GM23338 (cell line): ENCODE data around the gene TNFAIP6. TPM values are rescaled to one million over a fixed set of nuclear protein-coding genes. Genes with fewer than 3 reads are reported as not detected.

ENCODE experiments used
- ATAC-seq: fragments of 200-7000 bp; cut with Tn5 transposase; 3 replicates; pipeline ENCODE4 v1.9.1; 2020
- DNase-seq: peaks from one replicate; pipeline ENCODE4 v3.0.0-alpha.2; 2015; ENCODE audit warnings: low spot score
- H2AFZ ChIP-seq: fragments of 200-600 bp; sonication (generic); 2 replicates; pipeline ENCODE4 v1.8.0; 2016; ENCODE audit warnings: antibody characterized with exemption, mild to moderate bottlenecking, moderate library complexity
- H3F3A ChIP-seq: fragments of 200-600 bp; sonication (generic); replicated peaks from 2 replicates; pipeline ENCODE4 v1.8.0; 2017; ENCODE audit warnings: antibody characterized with exemption, mixed run types, low read depth
- H3K27ac ChIP-seq: fragments of 200-600 bp; sonication (generic); 2 replicates; pipeline ENCODE4 v1.6.1; 2016; ENCODE audit warnings: low read depth
- H3K27me3 ChIP-seq: fragments of 200-600 bp; sonication (generic); 2 replicates; pipeline ENCODE4 v1.8.0; 2016; ENCODE audit warnings: mild to moderate bottlenecking, mixed run types, moderate library complexity; ENCODE audit not compliant: insufficient read depth
- H3K36me3 ChIP-seq: fragments of 200-600 bp; sonication (generic); 2 replicates; pipeline ENCODE4 v1.8.0; 2016; ENCODE audit warnings: mild to moderate bottlenecking; ENCODE audit not compliant: insufficient read depth
- H3K4me1 ChIP-seq: fragments of 200-600 bp; sonication (generic); 2 replicates; pipeline ENCODE4 v1.8.0; 2016; ENCODE audit warnings: mild to moderate bottlenecking, moderate library complexity; ENCODE audit not compliant: insufficient read depth
- H3K4me2 ChIP-seq: fragments of 200-600 bp; sonication (generic); 2 replicates; pipeline ENCODE4 v1.7.1; 2017; ENCODE audit warnings: mixed run types
- H3K4me3 ChIP-seq: fragments of 200-600 bp; sonication (generic); 2 replicates; pipeline ENCODE4 v1.6.1; 2016; ENCODE audit warnings: mixed run types
- H3K79me2 ChIP-seq: fragments of 200-600 bp; sonication (generic); replicated peaks from 2 replicates; pipeline ENCODE4 v1.8.0; 2017; ENCODE audit warnings: mild to moderate bottlenecking; ENCODE audit not compliant: insufficient read depth
- H3K9me2 ChIP-seq: fragments of 200-600 bp; sonication (generic); 2 replicates; pipeline ENCODE4 v1.8.0; 2017; ENCODE audit not compliant: insufficient read depth
- H4K20me1 ChIP-seq: fragments of 200-600 bp; sonication (generic); replicated peaks from 2 replicates; pipeline ENCODE4 v1.8.0; 2017; ENCODE audit warnings: mild to moderate bottlenecking; ENCODE audit not compliant: insufficient read depth
- H3K27ac Mint-ChIP-seq: 2 replicates; pipeline ENCODE4 v1.8.0; 2020; ENCODE audit warnings: inconsistent platforms, mild to moderate bottlenecking, moderate library complexity, mixed read lengths
- H3K27me3 Mint-ChIP-seq: 3 replicates; pipeline ENCODE4 v1.8.0; 2022; ENCODE audit warnings: low read depth, mild to moderate bottlenecking, moderate library complexity, mixed read lengths, inconsistent platforms; ENCODE audit not compliant: insufficient read depth, poor library complexity
- H3K36me3 Mint-ChIP-seq: 3 replicates; pipeline ENCODE4 v1.8.0; 2021; ENCODE audit warnings: low read depth, mild to moderate bottlenecking, inconsistent platforms, moderate library complexity, mixed read lengths
- H3K4me1 Mint-ChIP-seq: 3 replicates; pipeline ENCODE4 v1.8.0; 2020; ENCODE audit warnings: mild to moderate bottlenecking, inconsistent platforms, mixed read lengths
- H3K4me3 Mint-ChIP-seq: 3 replicates; pipeline ENCODE4 v1.8.0; 2021; ENCODE audit warnings: moderate library complexity, mild to moderate bottlenecking, inconsistent platforms, mixed read lengths
- H3K9me3 Mint-ChIP-seq: 3 replicates; pipeline ENCODE4 v1.8.0; 2020; ENCODE audit warnings: moderate library complexity, mild to moderate bottlenecking, inconsistent platforms, mixed read lengths
- CREB1 ChIP-seq: fragments of 250-450 bp; sonication (Bioruptor Pico); IDR thresholded peaks from 2 replicates; pipeline ENCODE4 v1.5.0; 2020; ENCODE audit warnings: low read depth, mild to moderate bottlenecking, moderate library complexity
- EZH2 ChIP-seq: fragments of 200-600 bp; sonication (generic); IDR thresholded peaks from one replicate; pipeline ENCODE4 v1.8.0; 2017; ENCODE audit warnings: antibody characterized with exemption, mild to moderate bottlenecking, low read depth; ENCODE audit not compliant: unreplicated experiment
- EZH2phosphoT487 ChIP-seq: fragments of 200-600 bp; sonication (generic); IDR thresholded peaks from one replicate; pipeline ENCODE4 v1.8.1; 2018; ENCODE audit warnings: antibody characterized with exemption; ENCODE audit not compliant: unreplicated experiment
- JUNB ChIP-seq: IDR thresholded peaks from one replicate; pipeline ENCODE4 v1.6.1; 2016; ENCODE audit warnings: antibody characterized with exemption; ENCODE audit not compliant: unreplicated experiment
- NANOG ChIP-seq: IDR thresholded peaks from 2 replicates; pipeline ENCODE4 v1.6.1; 2016; ENCODE audit warnings: antibody characterized with exemption, borderline replicate concordance
- POLR2AphosphoS5 ChIP-seq: IDR thresholded peaks from 2 replicates; pipeline ENCODE4 v1.6.1; 2016; ENCODE audit warnings: antibody characterized with exemption, low read depth
- STAT1 ChIP-seq: IDR thresholded peaks from one replicate; pipeline ENCODE4 v1.6.1; 2016; ENCODE audit warnings: antibody characterized with exemption; ENCODE audit not compliant: unreplicated experiment
- ZNF114 ChIP-seq: fragments of 250-450 bp; sonication (Bioruptor Pico); IDR thresholded peaks from 2 replicates; pipeline ENCODE4 v1.5.0; 2020; ENCODE audit warnings: mild to moderate bottlenecking, moderate library complexity
- ZNF331 ChIP-seq: fragments of 250-450 bp; sonication (Bioruptor Pico); IDR thresholded peaks from 2 replicates; pipeline ENCODE4 v1.5.0; 2020; ENCODE audit warnings: low read depth, mild to moderate bottlenecking, moderate library complexity
- polyA plus RNA-seq: library from polyadenylated mRNA; unstranded; fragments of >200 nt; fragmentation: Nextera tagmentation; extraction: Ambion mirVana; gene quantifications from 2 replicates; pipeline ENCODE4 v1.2.1, GENCODE V29; 2016
- total RNA-seq: library from RNA; depleted of rRNA; stranded (reverse); fragments of >200 nt; shearing (Covaris generic); gene quantifications from 2 replicates; pipeline ENCODE4 v1.2.3, GENCODE V29; 2014
- TF ChIP-seq, protein P1 (sequence below): IDR thresholded peaks from one replicate; pipeline ENCODE4 v1.6.1; 2018; ENCODE audit warnings: antibody characterized with exemption; ENCODE audit not compliant: unreplicated experiment
- TF ChIP-seq, protein P2 (sequence below): IDR thresholded peaks from 2 replicates; pipeline ENCODE4 v1.6.1; 2016; ENCODE audit warnings: antibody characterized with exemption
- TF ChIP-seq, protein P3 (sequence below): fragments of 250-450 bp; sonication (Bioruptor Pico); IDR thresholded peaks from 2 replicates; pipeline ENCODE4 v1.5.0; 2020; ENCODE audit warnings: mild to moderate bottlenecking, moderate library complexity
- TF ChIP-seq, protein P4 (sequence below), 2 experiments: fragments of 200-600 bp in 1 of 2; sonication (generic) in 1 of 2; conservative IDR thresholded peaks; 2 replicates each; pipeline versions ENCODE4 v1.5.1 to v1.6.1; 2016 to 2017; ENCODE audit warnings: antibody characterized with exemption in 2 of 2, low read depth in 2 of 2, mild to moderate bottlenecking in 2 of 2, moderate library complexity in 1 of 2

The TNFAIP6 gene
- total and polyA plus RNA-seq, 2 experiments from 2014 or later: 2.9 to 6.1 TPM

DNA sequence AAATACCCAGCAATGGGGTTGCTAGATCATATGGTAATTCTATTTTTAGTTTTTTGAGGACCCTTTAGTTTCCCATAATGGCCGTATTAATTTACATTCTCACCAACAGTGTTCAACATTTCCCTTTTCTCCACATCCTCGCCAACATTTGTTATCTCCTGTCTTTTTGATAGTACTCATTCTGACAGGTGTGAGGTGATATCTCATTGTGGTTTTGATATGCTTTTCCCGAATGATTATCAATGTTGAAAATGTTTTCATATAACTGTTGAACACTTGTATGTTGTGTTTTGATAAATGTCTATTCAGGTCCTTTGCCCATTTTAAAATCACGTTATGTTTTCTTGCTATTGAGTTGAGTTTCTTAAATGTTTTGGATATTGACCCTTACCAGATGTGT, 46.5 kb downstream of the TNFAIP6 start:
- H3K4me2 ChIP-seq: no peak overlapping the region
- no peaks in the 10 kb centered on the region for H3K79me2 ChIP-seq
- H3K9me3 Mint-ChIP-seq: peaks cover 5% of the 10 kb centered on the region; the same call in 2 of the 3 replicates
- H3K27ac ChIP-seq: no peak overlapping the region
- H3F3A ChIP-seq: no peaks in the 10 kb centered on the region
- H3K36me3 Mint-ChIP-seq: peaks cover 4% of the 10 kb centered on the region; the same call in 2 of the 3 replicates
- H2AFZ ChIP-seq: no peak overlapping the region
- ATAC-seq: no peak
- no peaks in the 10 kb centered on the region for H3K27me3 Mint-ChIP-seq
- H3K4me1 Mint-ChIP-seq: peaks cover 3% of the 10 kb centered on the region
- TF ChIP-seq EZH2phosphoT487: no peak
- TF ChIP-seq JUNB: no peak
- TF ChIP-seq ZNF331 (CRISPR knock-in tag): no peak
- no peak for TF ChIP-seq CREB1 (CRISPR knock-in tag)
- TF ChIP-seq STAT1: no peak
- TF ChIP-seq, protein P1, sequence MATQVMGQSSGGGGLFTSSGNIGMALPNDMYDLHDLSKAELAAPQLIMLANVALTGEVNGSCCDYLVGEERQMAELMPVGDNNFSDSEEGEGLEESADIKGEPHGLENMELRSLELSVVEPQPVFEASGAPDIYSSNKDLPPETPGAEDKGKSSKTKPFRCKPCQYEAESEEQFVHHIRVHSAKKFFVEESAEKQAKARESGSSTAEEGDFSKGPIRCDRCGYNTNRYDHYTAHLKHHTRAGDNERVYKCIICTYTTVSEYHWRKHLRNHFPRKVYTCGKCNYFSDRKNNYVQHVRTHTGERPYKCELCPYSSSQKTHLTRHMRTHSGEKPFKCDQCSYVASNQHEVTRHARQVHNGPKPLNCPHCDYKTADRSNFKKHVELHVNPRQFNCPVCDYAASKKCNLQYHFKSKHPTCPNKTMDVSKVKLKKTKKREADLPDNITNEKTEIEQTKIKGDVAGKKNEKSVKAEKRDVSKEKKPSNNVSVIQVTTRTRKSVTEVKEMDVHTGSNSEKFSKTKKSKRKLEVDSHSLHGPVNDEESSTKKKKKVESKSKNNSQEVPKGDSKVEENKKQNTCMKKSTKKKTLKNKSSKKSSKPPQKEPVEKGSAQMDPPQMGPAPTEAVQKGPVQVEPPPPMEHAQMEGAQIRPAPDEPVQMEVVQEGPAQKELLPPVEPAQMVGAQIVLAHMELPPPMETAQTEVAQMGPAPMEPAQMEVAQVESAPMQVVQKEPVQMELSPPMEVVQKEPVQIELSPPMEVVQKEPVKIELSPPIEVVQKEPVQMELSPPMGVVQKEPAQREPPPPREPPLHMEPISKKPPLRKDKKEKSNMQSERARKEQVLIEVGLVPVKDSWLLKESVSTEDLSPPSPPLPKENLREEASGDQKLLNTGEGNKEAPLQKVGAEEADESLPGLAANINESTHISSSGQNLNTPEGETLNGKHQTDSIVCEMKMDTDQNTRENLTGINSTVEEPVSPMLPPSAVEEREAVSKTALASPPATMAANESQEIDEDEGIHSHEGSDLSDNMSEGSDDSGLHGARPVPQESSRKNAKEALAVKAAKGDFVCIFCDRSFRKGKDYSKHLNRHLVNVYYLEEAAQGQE: no peak
- TF ChIP-seq POLR2AphosphoS5: no peak
- TF ChIP-seq NANOG: no peak
- no peak for TF ChIP-seq ZNF114 (CRISPR knock-in tag)
- no peak for TF ChIP-seq EZH2
- TF ChIP-seq, protein P2, sequence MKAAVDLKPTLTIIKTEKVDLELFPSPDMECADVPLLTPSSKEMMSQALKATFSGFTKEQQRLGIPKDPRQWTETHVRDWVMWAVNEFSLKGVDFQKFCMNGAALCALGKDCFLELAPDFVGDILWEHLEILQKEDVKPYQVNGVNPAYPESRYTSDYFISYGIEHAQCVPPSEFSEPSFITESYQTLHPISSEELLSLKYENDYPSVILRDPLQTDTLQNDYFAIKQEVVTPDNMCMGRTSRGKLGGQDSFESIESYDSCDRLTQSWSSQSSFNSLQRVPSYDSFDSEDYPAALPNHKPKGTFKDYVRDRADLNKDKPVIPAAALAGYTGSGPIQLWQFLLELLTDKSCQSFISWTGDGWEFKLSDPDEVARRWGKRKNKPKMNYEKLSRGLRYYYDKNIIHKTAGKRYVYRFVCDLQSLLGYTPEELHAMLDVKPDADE: no peak
- TF ChIP-seq, protein P3, sequence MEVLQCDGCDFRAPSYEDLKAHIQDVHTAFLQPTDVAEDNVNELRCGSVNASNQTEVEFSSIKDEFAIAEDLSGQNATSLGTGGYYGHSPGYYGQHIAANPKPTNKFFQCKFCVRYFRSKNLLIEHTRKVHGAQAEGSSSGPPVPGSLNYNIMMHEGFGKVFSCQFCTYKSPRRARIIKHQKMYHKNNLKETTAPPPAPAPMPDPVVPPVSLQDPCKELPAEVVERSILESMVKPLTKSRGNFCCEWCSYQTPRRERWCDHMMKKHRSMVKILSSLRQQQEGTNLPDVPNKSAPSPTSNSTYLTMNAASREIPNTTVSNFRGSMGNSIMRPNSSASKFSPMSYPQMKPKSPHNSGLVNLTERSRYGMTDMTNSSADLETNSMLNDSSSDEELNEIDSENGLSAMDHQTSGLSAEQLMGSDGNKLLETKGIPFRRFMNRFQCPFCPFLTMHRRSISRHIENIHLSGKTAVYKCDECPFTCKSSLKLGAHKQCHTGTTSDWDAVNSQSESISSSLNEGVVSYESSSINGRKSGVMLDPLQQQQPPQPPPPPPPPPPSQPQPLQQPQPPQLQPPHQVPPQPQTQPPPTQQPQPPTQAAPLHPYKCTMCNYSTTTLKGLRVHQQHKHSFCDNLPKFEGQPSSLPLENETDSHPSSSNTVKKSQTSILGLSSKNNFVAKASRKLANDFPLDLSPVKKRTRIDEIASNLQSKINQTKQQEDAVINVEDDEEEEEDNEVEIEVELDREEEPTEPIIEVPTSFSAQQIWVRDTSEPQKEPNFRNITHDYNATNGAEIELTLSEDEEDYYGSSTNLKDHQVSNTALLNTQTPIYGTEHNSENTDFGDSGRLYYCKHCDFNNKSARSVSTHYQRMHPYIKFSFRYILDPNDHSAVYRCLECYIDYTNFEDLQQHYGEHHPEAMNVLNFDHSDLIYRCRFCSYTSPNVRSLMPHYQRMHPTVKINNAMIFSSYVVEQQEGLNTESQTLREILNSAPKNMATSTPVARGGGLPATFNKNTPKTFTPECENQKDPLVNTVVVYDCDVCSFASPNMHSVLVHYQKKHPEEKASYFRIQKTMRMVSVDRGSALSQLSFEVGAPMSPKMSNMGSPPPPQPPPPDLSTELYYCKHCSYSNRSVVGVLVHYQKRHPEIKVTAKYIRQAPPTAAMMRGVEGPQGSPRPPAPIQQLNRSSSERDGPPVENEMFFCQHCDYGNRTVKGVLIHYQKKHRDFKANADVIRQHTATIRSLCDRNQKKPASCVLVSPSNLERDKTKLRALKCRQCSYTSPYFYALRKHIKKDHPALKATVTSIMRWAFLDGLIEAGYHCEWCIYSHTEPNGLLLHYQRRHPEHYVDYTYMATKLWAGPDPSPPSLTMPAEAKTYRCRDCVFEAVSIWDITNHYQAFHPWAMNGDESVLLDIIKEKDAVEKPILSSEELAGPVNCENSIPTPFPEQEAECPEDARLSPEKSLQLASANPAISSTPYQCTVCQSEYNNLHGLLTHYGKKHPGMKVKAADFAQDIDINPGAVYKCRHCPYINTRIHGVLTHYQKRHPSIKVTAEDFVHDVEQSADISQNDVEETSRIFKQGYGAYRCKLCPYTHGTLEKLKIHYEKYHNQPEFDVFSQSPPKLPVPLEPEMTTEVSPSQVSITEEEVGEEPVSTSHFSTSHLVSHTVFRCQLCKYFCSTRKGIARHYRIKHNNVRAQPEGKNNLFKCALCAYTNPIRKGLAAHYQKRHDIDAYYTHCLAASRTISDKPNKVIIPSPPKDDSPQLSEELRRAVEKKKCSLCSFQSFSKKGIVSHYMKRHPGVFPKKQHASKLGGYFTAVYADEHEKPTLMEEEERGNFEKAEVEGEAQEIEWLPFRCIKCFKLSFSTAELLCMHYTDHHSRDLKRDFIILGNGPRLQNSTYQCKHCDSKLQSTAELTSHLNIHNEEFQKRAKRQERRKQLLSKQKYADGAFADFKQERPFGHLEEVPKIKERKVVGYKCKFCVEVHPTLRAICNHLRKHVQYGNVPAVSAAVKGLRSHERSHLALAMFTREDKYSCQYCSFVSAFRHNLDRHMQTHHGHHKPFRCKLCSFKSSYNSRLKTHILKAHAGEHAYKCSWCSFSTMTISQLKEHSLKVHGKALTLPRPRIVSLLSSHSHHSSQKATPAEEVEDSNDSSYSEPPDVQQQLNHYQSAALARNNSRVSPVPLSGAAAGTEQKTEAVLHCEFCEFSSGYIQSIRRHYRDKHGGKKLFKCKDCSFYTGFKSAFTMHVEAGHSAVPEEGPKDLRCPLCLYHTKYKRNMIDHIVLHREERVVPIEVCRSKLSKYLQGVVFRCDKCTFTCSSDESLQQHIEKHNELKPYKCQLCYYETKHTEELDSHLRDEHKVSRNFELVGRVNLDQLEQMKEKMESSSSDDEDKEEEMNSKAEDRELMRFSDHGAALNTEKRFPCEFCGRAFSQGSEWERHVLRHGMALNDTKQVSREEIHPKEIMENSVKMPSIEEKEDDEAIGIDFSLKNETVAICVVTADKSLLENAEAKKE (CRISPR knock-in tag): no peak
- TF ChIP-seq, protein P4, sequence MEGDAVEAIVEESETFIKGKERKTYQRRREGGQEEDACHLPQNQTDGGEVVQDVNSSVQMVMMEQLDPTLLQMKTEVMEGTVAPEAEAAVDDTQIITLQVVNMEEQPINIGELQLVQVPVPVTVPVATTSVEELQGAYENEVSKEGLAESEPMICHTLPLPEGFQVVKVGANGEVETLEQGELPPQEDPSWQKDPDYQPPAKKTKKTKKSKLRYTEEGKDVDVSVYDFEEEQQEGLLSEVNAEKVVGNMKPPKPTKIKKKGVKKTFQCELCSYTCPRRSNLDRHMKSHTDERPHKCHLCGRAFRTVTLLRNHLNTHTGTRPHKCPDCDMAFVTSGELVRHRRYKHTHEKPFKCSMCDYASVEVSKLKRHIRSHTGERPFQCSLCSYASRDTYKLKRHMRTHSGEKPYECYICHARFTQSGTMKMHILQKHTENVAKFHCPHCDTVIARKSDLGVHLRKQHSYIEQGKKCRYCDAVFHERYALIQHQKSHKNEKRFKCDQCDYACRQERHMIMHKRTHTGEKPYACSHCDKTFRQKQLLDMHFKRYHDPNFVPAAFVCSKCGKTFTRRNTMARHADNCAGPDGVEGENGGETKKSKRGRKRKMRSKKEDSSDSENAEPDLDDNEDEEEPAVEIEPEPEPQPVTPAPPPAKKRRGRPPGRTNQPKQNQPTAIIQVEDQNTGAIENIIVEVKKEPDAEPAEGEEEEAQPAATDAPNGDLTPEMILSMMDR (conservative IDR thresholded peaks at IDR 0.05; ENCODE audit: low read depth in 2 of 2): no peak
- no peak overlapping the region for H3K27ac Mint-ChIP-seq
- no peak overlapping the region for H3K4me3 Mint-ChIP-seq
- no peak for DNase-seq
- H3K27me3 ChIP-seq: no peaks in the 10 kb centered on the region
- H3K4me1 ChIP-seq: no peaks in the 10 kb centered on the region
- H3K4me3 ChIP-seq: no peak overlapping the region
- no peaks in the 10 kb centered on the region for H4K20me1 ChIP-seq
- no peaks in the 10 kb centered on the region for H3K9me2 ChIP-seq
- H3K36me3 ChIP-seq: no peaks in the 10 kb centered on the region
